H1 (cell line): ENCODE data around the gene SCUBE2. TPM values are rescaled to one million over a fixed set of nuclear protein-coding genes. Genes with fewer than 3 reads are reported as not detected.

Experiments used
- EP300 ChIP-seq, 2 experiments: IDR thresholded peaks; 1 replicate in 1 of 2; 2 replicates in 1 of 2; pipeline ENCODE4 v1.6.1; 2011 to 2012; ENCODE audit warnings: low read depth in 2 of 2, low read length in 2 of 2, mild to moderate bottlenecking in 2 of 2, borderline replicate concordance in 1 of 2, inconsistent platforms in 1 of 2, moderate library complexity in 1 of 2
- SP1 ChIP-seq: IDR thresholded peaks from 2 replicates; pipeline ENCODE4 v1.6.1; 2011; ENCODE audit warnings: low read depth, low read length
- TAF7 ChIP-seq: optimal IDR thresholded peaks from 2 replicates; pipeline ENCODE3; 2011; ENCODE audit warnings: low read depth, mild to moderate bottlenecking, inconsistent platforms, low read length, moderate library complexity, borderline replicate concordance
- polyA plus RNA-seq, 7 experiments: library from polyadenylated mRNA; depleted of rRNA in 3 of 7; stranded (reverse) in 5 of 7; unstranded in 2 of 7; fragments of >200 nt in 5 of 7; fragments of 200-250 nt in 2 of 7; gene quantifications; 1 replicate in 5 of 7; 2 replicates in 1 of 7; 4 replicates in 1 of 7; pipeline versions ENCODE4 v1.2.1 to v1.2.3, GENCODE V29; 2011 to 2013; ENCODE audit warnings: missing spikeins in 2 of 7, mixed read lengths in 2 of 7
- total RNA-seq: library from RNA; stranded (reverse); fragmentation: NEBNext Ultra II Directional; extraction: Animal tissue kit (Norgen Biotek cat#: 25700); gene quantifications from 2 replicates; pipeline ENCODE4 v1.2.1, GENCODE V29; 2021
- TF ChIP-seq, protein P1 (sequence below): IDR thresholded peaks from 2 replicates; pipeline ENCODE4 v1.6.1; 2012; ENCODE audit warnings: low read length, inconsistent platforms

The SCUBE2 gene
- total and polyA plus RNA-seq, 2 of the 8 experiments (the other 6 are each of a cell fraction or from before 2014, with no cell fraction given): 0.29 to 1.2 TPM

DNA sequence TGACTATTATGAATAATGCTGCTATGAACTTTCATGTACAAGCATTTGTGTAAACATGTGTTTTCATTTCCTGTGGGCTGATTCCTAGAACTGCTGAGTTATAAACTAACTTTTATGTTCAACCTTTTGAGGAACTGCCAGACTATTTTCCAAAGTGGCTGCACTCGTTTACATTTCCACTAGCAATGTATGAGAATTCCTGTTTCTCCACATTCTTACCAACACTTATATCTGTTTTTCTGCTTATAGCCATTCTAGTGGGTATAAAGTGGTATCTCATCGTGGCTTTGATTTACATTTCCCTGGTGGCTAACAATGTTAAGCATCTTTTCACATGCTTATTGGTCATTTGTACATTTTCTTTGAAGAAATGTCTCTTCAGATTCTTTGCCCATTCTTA lies 35.2 kb upstream of the SCUBE2 start (continued):
- TF ChIP-seq TAF7 (no peak), SP1 (no peak), EP300 (IDR thresholded peaks at IDR 0.05; ENCODE audit: borderline replicate concordance in 1 of 2, low read depth in 2 of 2, low read length in 2 of 2) (no peak)
- TF ChIP-seq, protein P1, sequence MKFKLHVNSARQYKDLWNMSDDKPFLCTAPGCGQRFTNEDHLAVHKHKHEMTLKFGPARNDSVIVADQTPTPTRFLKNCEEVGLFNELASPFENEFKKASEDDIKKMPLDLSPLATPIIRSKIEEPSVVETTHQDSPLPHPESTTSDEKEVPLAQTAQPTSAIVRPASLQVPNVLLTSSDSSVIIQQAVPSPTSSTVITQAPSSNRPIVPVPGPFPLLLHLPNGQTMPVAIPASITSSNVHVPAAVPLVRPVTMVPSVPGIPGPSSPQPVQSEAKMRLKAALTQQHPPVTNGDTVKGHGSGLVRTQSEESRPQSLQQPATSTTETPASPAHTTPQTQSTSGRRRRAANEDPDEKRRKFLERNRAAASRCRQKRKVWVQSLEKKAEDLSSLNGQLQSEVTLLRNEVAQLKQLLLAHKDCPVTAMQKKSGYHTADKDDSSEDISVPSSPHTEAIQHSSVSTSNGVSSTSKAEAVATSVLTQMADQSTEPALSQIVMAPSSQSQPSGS: no peak
